Measurements from ENCODE around the gene NPM3. TPM values are rescaled to one million over a fixed set of nuclear protein-coding genes. Genes with fewer than 3 reads are reported as not detected.
A peak's percentile ranks its signal among the peaks of the same experiment; 100 is the strongest.

Gene NPM3
- total RNA-seq, 1 experiment from 2014 or later = 92.6 TPM

DNA sequence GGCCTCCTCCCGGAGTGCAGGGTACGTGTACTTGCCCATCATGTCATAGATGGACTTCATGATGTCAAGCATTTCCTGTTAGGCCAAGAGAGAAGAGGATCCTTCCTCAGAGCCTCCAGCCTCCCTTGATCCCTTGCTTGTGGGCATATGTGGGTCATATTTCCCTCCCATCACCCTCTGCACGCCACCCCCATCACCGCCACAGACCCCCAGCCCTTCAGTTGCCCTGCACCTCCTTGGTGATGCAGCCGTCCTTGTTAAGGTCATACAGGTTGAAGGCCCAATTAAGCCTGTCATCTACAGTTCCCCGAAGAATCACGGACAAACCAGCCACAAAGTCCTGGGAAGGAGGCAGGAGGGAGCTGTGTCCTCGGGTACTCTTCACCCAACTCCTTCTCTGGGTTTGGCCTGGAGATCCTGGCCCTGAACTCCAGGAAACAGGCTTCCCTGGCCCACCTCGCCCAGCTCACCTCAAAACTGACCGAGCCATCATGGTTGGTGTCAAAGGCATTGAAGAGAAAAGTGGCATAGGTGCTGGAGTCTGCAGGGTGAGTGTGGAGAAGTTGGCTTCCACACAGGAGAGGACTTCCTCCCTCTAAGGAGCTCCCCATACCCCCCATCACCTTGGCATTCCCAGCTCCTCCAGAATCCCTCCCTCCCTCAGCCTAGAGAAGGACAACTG lies 44.8 kb upstream of the NPM3 start:
- H3K27me3 Mint-ChIP-seq (ENCODE audit: insufficient read depth, unreplicated experiment) = no peaks in the 10 kb centered on the region
- TF ChIP-seq, protein P1, sequence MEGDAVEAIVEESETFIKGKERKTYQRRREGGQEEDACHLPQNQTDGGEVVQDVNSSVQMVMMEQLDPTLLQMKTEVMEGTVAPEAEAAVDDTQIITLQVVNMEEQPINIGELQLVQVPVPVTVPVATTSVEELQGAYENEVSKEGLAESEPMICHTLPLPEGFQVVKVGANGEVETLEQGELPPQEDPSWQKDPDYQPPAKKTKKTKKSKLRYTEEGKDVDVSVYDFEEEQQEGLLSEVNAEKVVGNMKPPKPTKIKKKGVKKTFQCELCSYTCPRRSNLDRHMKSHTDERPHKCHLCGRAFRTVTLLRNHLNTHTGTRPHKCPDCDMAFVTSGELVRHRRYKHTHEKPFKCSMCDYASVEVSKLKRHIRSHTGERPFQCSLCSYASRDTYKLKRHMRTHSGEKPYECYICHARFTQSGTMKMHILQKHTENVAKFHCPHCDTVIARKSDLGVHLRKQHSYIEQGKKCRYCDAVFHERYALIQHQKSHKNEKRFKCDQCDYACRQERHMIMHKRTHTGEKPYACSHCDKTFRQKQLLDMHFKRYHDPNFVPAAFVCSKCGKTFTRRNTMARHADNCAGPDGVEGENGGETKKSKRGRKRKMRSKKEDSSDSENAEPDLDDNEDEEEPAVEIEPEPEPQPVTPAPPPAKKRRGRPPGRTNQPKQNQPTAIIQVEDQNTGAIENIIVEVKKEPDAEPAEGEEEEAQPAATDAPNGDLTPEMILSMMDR (IDR thresholded peaks at IDR 0.05; ENCODE audit: insufficient read depth in 1 of 2, low read depth in 1 of 2, low read length in 1 of 2, severe bottlenecking in 1 of 2, unreplicated experiment in 1 of 2) = no peak
- no peaks in the 10 kb centered on the region for H3K4me1 Mint-ChIP-seq (ENCODE audit: low read depth, unreplicated experiment)
- ChIA-PET POLR2A (interaction anchor here (1.3 kb wide), 1 partner anchor 9 kb away, joined by 7 read pairs; the partner anchor contains the start of gene OGA), CTCF (no interaction called here)
- H3K27ac Mint-ChIP-seq (ENCODE audit: unreplicated experiment) = no peak overlapping the region
- H3K9me3 Mint-ChIP-seq (ENCODE audit: unreplicated experiment) = no peaks in the 10 kb centered on the region
- Histone ChIP-seq H3K9me3 (no peaks in the 10 kb centered on the region), H3K27me3 (replicated peaks; ENCODE audit: control insufficient read depth, insufficient read depth, low read length) (no peaks in the 10 kb centered on the region), H3K36me3 (ENCODE audit: control insufficient read depth, insufficient read depth, low read length) (no peaks in the 10 kb centered on the region), H3K4me3 (ENCODE audit: low read depth, low read length) (no peak overlapping the region), H3K4me1 (no peaks in the 10 kb centered on the region)
- no TSS peak for BruUV-seq (replicated peaks)
- H3K4me3 Mint-ChIP-seq (ENCODE audit: unreplicated experiment) = no peak overlapping the region
- peaks cover 11% of the 10 kb centered on the region for H3K36me3 Mint-ChIP-seq (ENCODE audit: insufficient read depth, unreplicated experiment)
- DNase-seq = peak in 1 of 2 experiments; percentile 12
- intact Hi-C loops (cut with micrococcal nuclease; ENCODE audit: unreplicated experiment) = no loop called here

- intact Hi-C loops (cut with micrococcal nuclease; ENCODE audit: unreplicated experiment) = no loop called here
- Mint-ChIP-seq H3K27me3 (ENCODE audit: insufficient read depth, unreplicated experiment) (no peaks in the 10 kb centered on the region), H3K4me1 (ENCODE audit: low read depth, unreplicated experiment) (no peaks in the 10 kb centered on the region), H3K27ac (ENCODE audit: unreplicated experiment) (no peak overlapping the region), H3K9me3 (ENCODE audit: unreplicated experiment) (no peaks in the 10 kb centered on the region), H3K4me3 (ENCODE audit: unreplicated experiment) (no peak overlapping the region), H3K36me3 (ENCODE audit: insufficient read depth, unreplicated experiment) (peaks cover 11% of the 10 kb centered on the region)
- POLR2A ChIA-PET = interaction anchor here (1.3 kb wide), 1 partner anchor 8 kb away, joined by 7 read pairs; the partner anchor contains the start of gene OGA
- H3K4me1 ChIP-seq = no peaks in the 10 kb centered on the region
- H3K36me3 ChIP-seq (ENCODE audit: control insufficient read depth, insufficient read depth, low read length) = no peaks in the 10 kb centered on the region
- TF ChIP-seq, protein P1 (IDR thresholded peaks at IDR 0.05; ENCODE audit: insufficient read depth in 1 of 2, low read depth in 1 of 2, low read length in 1 of 2, severe bottlenecking in 1 of 2, unreplicated experiment in 1 of 2) = no peak
- CTCF ChIA-PET = no interaction called here
- no peak overlapping the region for H3K4me3 ChIP-seq (ENCODE audit: low read depth, low read length)
- BruUV-seq (replicated peaks) = no TSS peak
- no peaks in the 10 kb centered on the region for H3K9me3 ChIP-seq
- no peaks in the 10 kb centered on the region for H3K27me3 ChIP-seq (replicated peaks; ENCODE audit: control insufficient read depth, insufficient read depth, low read length)
- no peak for DNase-seq
Measured at GRCh38 chr10:101826852-101827434, 43.7 kb upstream of the NPM3 start.

GRCh38 chr10:101824736-101825135 lies 41.5 kb upstream of the NPM3 start:
- no peak overlapping the region for H3K27ac Mint-ChIP-seq (ENCODE audit: unreplicated experiment)
- TF ChIP-seq, protein P1 (IDR thresholded peaks at IDR 0.05; ENCODE audit: insufficient read depth in 1 of 2, low read depth in 1 of 2, low read length in 1 of 2, severe bottlenecking in 1 of 2, unreplicated experiment in 1 of 2) = no peak
- intact Hi-C loops (cut with micrococcal nuclease; ENCODE audit: unreplicated experiment) = no loop called here
- ChIA-PET CTCF (no interaction called here), POLR2A (no interaction called here)
- no peaks in the 10 kb centered on the region for H3K27me3 Mint-ChIP-seq (ENCODE audit: insufficient read depth, unreplicated experiment)
- H3K9me3 Mint-ChIP-seq (ENCODE audit: unreplicated experiment) = no peaks in the 10 kb centered on the region
- no peaks in the 10 kb centered on the region for H3K4me1 ChIP-seq
- no peaks in the 10 kb centered on the region for H3K9me3 ChIP-seq
- no peak overlapping the region for H3K4me3 ChIP-seq (ENCODE audit: low read depth, low read length)
- no TSS peak for BruUV-seq (replicated peaks)
- no peak for DNase-seq
- H3K4me3 Mint-ChIP-seq (ENCODE audit: unreplicated experiment) = no peak overlapping the region
- no peaks in the 10 kb centered on the region for H3K4me1 Mint-ChIP-seq (ENCODE audit: low read depth, unreplicated experiment)
- H3K36me3 Mint-ChIP-seq (ENCODE audit: insufficient read depth, unreplicated experiment) = peaks cover 11% of the 10 kb centered on the region
- no peaks in the 10 kb centered on the region for H3K36me3 ChIP-seq (ENCODE audit: control insufficient read depth, insufficient read depth, low read length)
- H3K27me3 ChIP-seq (replicated peaks; ENCODE audit: control insufficient read depth, insufficient read depth, low read length) = no peaks in the 10 kb centered on the region
